Activated CD4-positive, alpha-beta T cell treated with anti-CD3 and anti-CD28 coated beads, Interleukin-2, amount 10 ng/mL, durations not matched to agents 7 days and 5 days (primary cell): ENCODE measurements around the gene GPC1. TPM values are rescaled to one million over a fixed set of nuclear protein-coding genes. Genes with fewer than 3 reads are reported as not detected.
"Not testable (repeated sequence)": the region's sequence is repeated elsewhere in the genome, so short reads cannot be mapped to it uniquely, and the experiment has no call there.

Source experiments
- CTCF ChIA-PET: fragments of 350-600 bp; sonication (Branson Sonifier 250); formaldehyde crosslinking; loops from one replicate; lab custom pipeline; 2021; ENCODE audit warnings: antibody characterized with exemption; lab: Charles Lee
- POLR2A ChIA-PET: fragments of 350-600 bp; sonication (Branson Sonifier 250); formaldehyde crosslinking; loops from one replicate; lab custom pipeline; 2021; ENCODE audit warnings: antibody characterized with exemption; lab: Charles Lee
- DNase-seq: peaks from one replicate; pipeline ENCODE4 v3.0.0-alpha.2; 2020
- H3K27ac Mint-ChIP-seq: one replicate; pipeline ENCODE4 v1.8.0; 2021; ENCODE audit warnings: mild to moderate bottlenecking, moderate library complexity, mixed read lengths
- H3K27me3 Mint-ChIP-seq: one replicate; pipeline ENCODE4 v1.8.0; 2021; ENCODE audit warnings: mixed read lengths
- H3K36me3 Mint-ChIP-seq: one replicate; pipeline ENCODE4 v1.8.0; 2021; ENCODE audit warnings: low read depth, mixed read lengths
- H3K4me1 Mint-ChIP-seq: one replicate; pipeline ENCODE4 v1.8.0; 2021; ENCODE audit warnings: mixed read lengths
- H3K4me3 Mint-ChIP-seq: one replicate; pipeline ENCODE4 v1.8.0; 2021; ENCODE audit warnings: mild to moderate bottlenecking, moderate library complexity, mixed read lengths
- H3K9me3 Mint-ChIP-seq: one replicate; pipeline ENCODE4 v1.8.0; 2021; ENCODE audit warnings: mixed read lengths
- total RNA-seq, 2 experiments: library from RNA; stranded (reverse); gene quantifications; one replicate each; pipeline ENCODE4 v1.2.3, GENCODE V29; 2021

GPC1 gene
- total RNA-seq, 2 experiments from 2014 or later, result 7.3 to 7.5 TPM

GRCh38 chr2:240469740-240470139 is 34.3 kb downstream of the GPC1 start:
- no peak for DNase-seq
- no peak overlapping the region for H3K27ac Mint-ChIP-seq
- peaks cover 15% of the 10 kb centered on the region for H3K9me3 Mint-ChIP-seq
- ChIA-PET POLR2A (no interaction called here), CTCF (no interaction called here)
- peaks cover 3% of the 10 kb centered on the region for H3K36me3 Mint-ChIP-seq
- no peaks in the 10 kb centered on the region for H3K27me3 Mint-ChIP-seq
- H3K4me3 Mint-ChIP-seq, result no peak overlapping the region
- no peaks in the 10 kb centered on the region for H3K4me1 Mint-ChIP-seq

- ChIA-PET CTCF (no interaction called here), POLR2A (no interaction called here)
- Mint-ChIP-seq H3K4me3 (no peak overlapping the region), H3K4me1 (no peaks in the 10 kb centered on the region), H3K9me3 (peaks cover 17% of the 10 kb centered on the region), H3K36me3 (peaks cover 3% of the 10 kb centered on the region), H3K27me3 (no peaks in the 10 kb centered on the region), H3K27ac (no peak overlapping the region)
- no peak for DNase-seq
Measured at GRCh38 chr2:240472078-240472790, 36.8 kb downstream of the GPC1 start.

- DNase-seq, result no peak
- no peak overlapping the region for H3K27ac Mint-ChIP-seq
- ChIA-PET CTCF (interaction anchor here (0.7 kb wide), 1 partner anchor 93 kb away, joined by 3 read pairs; no protein-coding TSS in a partner anchor), POLR2A (no interaction called here)
- peaks cover 17% of the 10 kb centered on the region for H3K9me3 Mint-ChIP-seq
- peaks cover 3% of the 10 kb centered on the region for H3K36me3 Mint-ChIP-seq
- no peak overlapping the region for H3K4me3 Mint-ChIP-seq
- no peaks in the 10 kb centered on the region for H3K27me3 Mint-ChIP-seq
- H3K4me1 Mint-ChIP-seq, result no peaks in the 10 kb centered on the region
Measured at GRCh38 chr2:240473211-240473610, 37.7 kb downstream of the GPC1 start.

- Mint-ChIP-seq H3K36me3 (no peaks in the 10 kb centered on the region), H3K4me1 (no peaks in the 10 kb centered on the region), H3K27me3 (no peaks in the 10 kb centered on the region), H3K4me3 (no peak overlapping the region), H3K27ac (no peak overlapping the region), H3K9me3 (peaks cover 13% of the 10 kb centered on the region)
- ChIA-PET CTCF (no interaction called here), POLR2A (no interaction called here)
- no peak for DNase-seq
Measured at GRCh38 chr2:240477916-240478315, 42.5 kb downstream of the GPC1 start.

- Mint-ChIP-seq H3K4me1 (no peaks in the 10 kb centered on the region), H3K9me3 (peaks cover 10% of the 10 kb centered on the region), H3K27me3 (no peaks in the 10 kb centered on the region), H3K4me3 (no peak overlapping the region), H3K27ac (no peak overlapping the region), H3K36me3 (peaks cover under 1% of the 10 kb centered on the region)
- ChIA-PET CTCF (interaction anchor here (0.6 to 1.0 kb wide), 2 partner anchors 23 to 137 kb away, joined by 3 to 5 read pairs; no protein-coding TSS in a partner anchor), POLR2A (no interaction called here)
- DNase-seq, result no peak
Measured at GRCh38 chr2:240478346-240479110, 43.1 kb downstream of the GPC1 start.

- CTCF ChIA-PET, result interaction anchor here (0.6 to 1.0 kb wide), 2 partner anchors 23 to 138 kb away, joined by 3 to 5 read pairs; no protein-coding TSS in a partner anchor
- Mint-ChIP-seq H3K27me3 (no peaks in the 10 kb centered on the region), H3K36me3 (peaks cover 6% of the 10 kb centered on the region), H3K27ac (no peak overlapping the region), H3K4me3 (no peak overlapping the region), H3K4me1 (no peaks in the 10 kb centered on the region), H3K9me3 (peaks cover 8% of the 10 kb centered on the region)
- no peak for DNase-seq
- POLR2A ChIA-PET, result no interaction called here
Measured at GRCh38 chr2:240479111-240479501, 43.6 kb downstream of the GPC1 start.

- no peak for DNase-seq
- Mint-ChIP-seq H3K4me1 (peaks cover 1% of the 10 kb centered on the region), H3K36me3 (peaks cover 7% of the 10 kb centered on the region), H3K9me3 (peaks cover 3% of the 10 kb centered on the region), H3K27me3 (no peaks in the 10 kb centered on the region), H3K27ac (no peak overlapping the region), H3K4me3 (no peak overlapping the region)
- ChIA-PET POLR2A (no interaction called here), CTCF (no interaction called here)
Measured at GRCh38 chr2:240480834-240481623, 45.6 kb downstream of the GPC1 start.

- H3K4me1 Mint-ChIP-seq, result peaks cover 2% of the 10 kb centered on the region
- peaks cover 7% of the 10 kb centered on the region for H3K36me3 Mint-ChIP-seq
- CTCF ChIA-PET, result no interaction called here
- DNase-seq, result no peak
- H3K9me3 Mint-ChIP-seq, result peaks cover 3% of the 10 kb centered on the region
- POLR2A ChIA-PET, result no interaction called here
- no peak overlapping the region for H3K4me3 Mint-ChIP-seq
- no peaks in the 10 kb centered on the region for H3K27me3 Mint-ChIP-seq
- H3K27ac Mint-ChIP-seq, result no peak overlapping the region
Measured at GRCh38 chr2:240481720-240482119, 46.3 kb downstream of the GPC1 start.

- H3K4me3 Mint-ChIP-seq, result no peak overlapping the region
- no peaks in the 10 kb centered on the region for H3K27me3 Mint-ChIP-seq
- no peak overlapping the region for H3K27ac Mint-ChIP-seq
- CTCF ChIA-PET, result no interaction called here
- POLR2A ChIA-PET, result no interaction called here
- DNase-seq, result no peak
- peaks cover 6% of the 10 kb centered on the region for H3K9me3 Mint-ChIP-seq
- peaks cover 9% of the 10 kb centered on the region for H3K36me3 Mint-ChIP-seq
- peaks cover 2% of the 10 kb centered on the region for H3K4me1 Mint-ChIP-seq
Measured at GRCh38 chr2:240482141-240482540, 46.7 kb downstream of the GPC1 start.

- CTCF ChIA-PET, result interaction anchor here (1.2 kb wide), 1 partner anchor 23 kb away, joined by 3 read pairs; no protein-coding TSS in a partner anchor
- H3K9me3 Mint-ChIP-seq, result peaks cover 46% of the 10 kb centered on the region
- no peak overlapping the region for H3K4me3 Mint-ChIP-seq
- peaks cover 8% of the 10 kb centered on the region for H3K27me3 Mint-ChIP-seq
- H3K4me1 Mint-ChIP-seq, result no peaks in the 10 kb centered on the region
- no peak for DNase-seq
- H3K27ac Mint-ChIP-seq, result no peak overlapping the region
- H3K36me3 Mint-ChIP-seq, result peaks cover 22% of the 10 kb centered on the region
- POLR2A ChIA-PET, result no interaction called here
Measured at GRCh38 chr2:240491483-240491882, 56.0 kb downstream of the GPC1 start.

GRCh38 chr2:240494194-240494793 is 58.8 kb downstream of the GPC1 start:
- no peak overlapping the region for H3K4me3 Mint-ChIP-seq
- peaks cover 26% of the 10 kb centered on the region for H3K9me3 Mint-ChIP-seq
- CTCF ChIA-PET, result no interaction called here
- H3K36me3 Mint-ChIP-seq, result peaks cover 23% of the 10 kb centered on the region
- H3K4me1 Mint-ChIP-seq, result no peaks in the 10 kb centered on the region
- DNase-seq, result no peak
- POLR2A ChIA-PET, result no interaction called here
- H3K27ac Mint-ChIP-seq, result no peak overlapping the region
- H3K27me3 Mint-ChIP-seq, result peaks cover 2% of the 10 kb centered on the region

GRCh38 chr2:240494942-240495341 is 59.5 kb downstream of the GPC1 start:
- Mint-ChIP-seq H3K9me3 (peaks cover 19% of the 10 kb centered on the region), H3K36me3 (peaks cover 23% of the 10 kb centered on the region)
- CTCF ChIA-PET, H3K4me3 Mint-ChIP-seq, POLR2A ChIA-PET, DNase-seq, H3K27ac Mint-ChIP-seq, H3K27me3 Mint-ChIP-seq, H3K4me1 Mint-ChIP-seq: not testable (repeated sequence)
